NCI-H524 treated with DMSO at 0.1 percent for 48 hours (cell line): ENCODE measurements around the gene ZNF689.
"Not testable (repeated sequence)": the region's sequence is repeated elsewhere in the genome, so short reads cannot be mapped to it uniquely, and the experiment has no call there.

Experiments
- DNase-seq: peaks from one replicate; lab custom pipeline; 2025; lab: John Stamatoyannopoulos, UW

The ZNF689 gene

GRCh38 chr16:30600215-30600614 lies 10.0 kb downstream of the ZNF689 start:
- DNase-seq: no peak

- no peak for DNase-seq
Measured at GRCh38 chr16:30592871-30593270, 17.3 kb downstream of the ZNF689 start.

GRCh38 chr16:30590869-30591268 lies 19.3 kb downstream of the ZNF689 start:
- not testable (repeated sequence) for DNase-seq

- not testable (repeated sequence) for DNase-seq
Measured at GRCh38 chr16:30589582-30589981, 20.6 kb downstream of the ZNF689 start.

- no peak for DNase-seq
Measured at GRCh38 chr16:30588651-30589050, 21.5 kb downstream of the ZNF689 start.

- DNase-seq: peak; percentile 97
Measured at GRCh38 chr16:30585400-30586191, 24.6 kb downstream of the ZNF689 start, which contains the start of gene ZNF785. Gene ZNF785, minus strand, starts transcription at chr16:30585697. Its CDS starts 86 bp downstream, at chr16:30585611.

GRCh38 chr16:30585022-30585399 lies 25.2 kb downstream of the ZNF689 start:
- no peak for DNase-seq

GRCh38 chr16:30582611-30583340 lies 27.4 kb downstream of the ZNF689 start:
- DNase-seq: no peak

GRCh38 chr16:30581457-30581856 lies 28.7 kb downstream of the ZNF689 start:
- no peak for DNase-seq

- DNase-seq: no peak
Measured at GRCh38 chr16:30574678-30575077, 35.5 kb downstream of the ZNF689 start.

- DNase-seq: peak; percentile 99
Measured at GRCh38 chr16:30571445-30572322, 38.5 kb downstream of the ZNF689 start, which contains the start of gene ZNF688. Gene ZNF688, minus strand, starts transcription at chr16:30571714. Its CDS starts 85 bp downstream, at chr16:30571629.

- no peak for DNase-seq
Measured at GRCh38 chr16:30570636-30571444, 39.3 kb downstream of the ZNF689 start.

- no peak for DNase-seq
Measured at GRCh38 chr16:30569746-30570635, 40.2 kb downstream of the ZNF689 start.

GRCh38 chr16:30569281-30569680 lies 40.9 kb downstream of the ZNF689 start:
- no peak for DNase-seq

- no peak for DNase-seq
Measured at GRCh38 chr16:30567991-30568638, 42.1 kb downstream of the ZNF689 start.

GRCh38 chr16:30567160-30567990 lies 42.8 kb downstream of the ZNF689 start:
- DNase-seq: no peak

GRCh38 chr16:30566531-30566930 lies 43.7 kb downstream of the ZNF689 start:
- no peak for DNase-seq

- no peak for DNase-seq
Measured at GRCh38 chr16:30565984-30566383, 44.2 kb downstream of the ZNF689 start.

- DNase-seq: peak; percentile 41
Measured at GRCh38 chr16:30565526-30565925, 44.7 kb downstream of the ZNF689 start.
